Measurements from ENCODE around the gene RCN1. TPM values are rescaled to one million over a fixed set of nuclear protein-coding genes. Genes with fewer than 3 reads are reported as not detected.

Gene RCN1
- total RNA-seq, 1 donor from 2014 or later, result 48.6 TPM

- DNase-seq (ENCODE audit: extremely low spot score in 2 of 2), result no peak
- H3K27me3 ChIP-seq, result no peaks in the 10 kb centered on the region
- no peak overlapping the region for H3K4me3 ChIP-seq
- intact Hi-C loops (cut with DNase I), result no loop called here
- TF ChIP-seq POLR2A (IDR thresholded peaks at IDR 0.05) (no peak), POLR2AphosphoS5 (IDR thresholded peaks at IDR 0.05; ENCODE audit: insufficient read depth in 1 of 2, low read depth in 1 of 2) (no peak)
- TF ChIP-seq, protein P1, sequence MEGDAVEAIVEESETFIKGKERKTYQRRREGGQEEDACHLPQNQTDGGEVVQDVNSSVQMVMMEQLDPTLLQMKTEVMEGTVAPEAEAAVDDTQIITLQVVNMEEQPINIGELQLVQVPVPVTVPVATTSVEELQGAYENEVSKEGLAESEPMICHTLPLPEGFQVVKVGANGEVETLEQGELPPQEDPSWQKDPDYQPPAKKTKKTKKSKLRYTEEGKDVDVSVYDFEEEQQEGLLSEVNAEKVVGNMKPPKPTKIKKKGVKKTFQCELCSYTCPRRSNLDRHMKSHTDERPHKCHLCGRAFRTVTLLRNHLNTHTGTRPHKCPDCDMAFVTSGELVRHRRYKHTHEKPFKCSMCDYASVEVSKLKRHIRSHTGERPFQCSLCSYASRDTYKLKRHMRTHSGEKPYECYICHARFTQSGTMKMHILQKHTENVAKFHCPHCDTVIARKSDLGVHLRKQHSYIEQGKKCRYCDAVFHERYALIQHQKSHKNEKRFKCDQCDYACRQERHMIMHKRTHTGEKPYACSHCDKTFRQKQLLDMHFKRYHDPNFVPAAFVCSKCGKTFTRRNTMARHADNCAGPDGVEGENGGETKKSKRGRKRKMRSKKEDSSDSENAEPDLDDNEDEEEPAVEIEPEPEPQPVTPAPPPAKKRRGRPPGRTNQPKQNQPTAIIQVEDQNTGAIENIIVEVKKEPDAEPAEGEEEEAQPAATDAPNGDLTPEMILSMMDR (IDR thresholded peaks at IDR 0.05), result no peak
- no peak overlapping the region for H3K27ac ChIP-seq
- no peaks in the 10 kb centered on the region for H3K9me3 ChIP-seq
- H3K36me3 ChIP-seq, result no peaks in the 10 kb centered on the region
- no peaks in the 10 kb centered on the region for H3K4me1 ChIP-seq
These were observed 51.1 kb downstream of the RCN1 start for GRCh38 chr11:32141745-32142546.

DNA sequence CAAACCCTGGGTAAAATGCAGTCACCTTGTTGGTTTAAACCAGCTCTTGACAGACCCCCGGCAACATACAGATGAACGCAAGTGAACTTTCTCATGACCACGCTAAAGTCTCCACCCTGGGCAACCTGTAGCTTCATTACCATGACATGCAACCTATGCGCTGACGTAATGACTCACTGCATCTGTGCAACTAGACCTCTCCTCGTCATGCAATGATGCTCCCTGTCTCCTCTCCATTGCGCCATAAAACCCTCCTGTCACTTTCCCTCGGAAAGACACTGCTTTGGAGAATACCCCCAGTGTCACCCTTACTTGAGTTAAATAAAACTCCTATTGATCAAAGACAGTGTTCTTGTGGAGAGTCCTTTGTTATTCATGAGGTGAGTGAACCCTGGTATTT, 52.5 kb downstream of the RCN1 start:
- no peak for TF ChIP-seq POLR2A (IDR thresholded peaks at IDR 0.05)
- TF ChIP-seq, protein P1 (IDR thresholded peaks at IDR 0.05), result no peak
- TF ChIP-seq POLR2AphosphoS5 (IDR thresholded peaks at IDR 0.05; ENCODE audit: insufficient read depth in 1 of 2, low read depth in 1 of 2), result no peak
- intact Hi-C loops (cut with DNase I), result no loop called here
- no peak overlapping the region for H3K27ac ChIP-seq
- no peaks in the 10 kb centered on the region for H3K36me3 ChIP-seq
- no peaks in the 10 kb centered on the region for H3K27me3 ChIP-seq
- H3K4me1 ChIP-seq, result no peaks in the 10 kb centered on the region
- H3K4me3 ChIP-seq, result no peak overlapping the region
- no peaks in the 10 kb centered on the region for H3K9me3 ChIP-seq
- DNase-seq (ENCODE audit: extremely low spot score in 2 of 2), result no peak

- Histone ChIP-seq H3K9me3 (no peaks in the 10 kb centered on the region), H3K4me3 (no peak overlapping the region), H3K27me3 (no peaks in the 10 kb centered on the region), H3K4me1 (no peaks in the 10 kb centered on the region), H3K27ac (no peak overlapping the region), H3K36me3 (no peaks in the 10 kb centered on the region)
- intact Hi-C loops (cut with DNase I), result no loop called here
- no peak for TF ChIP-seq POLR2AphosphoS5 (IDR thresholded peaks at IDR 0.05; ENCODE audit: insufficient read depth in 1 of 2, low read depth in 1 of 2)
- TF ChIP-seq, protein P1 (IDR thresholded peaks at IDR 0.05), result no peak
- TF ChIP-seq POLR2A (IDR thresholded peaks at IDR 0.05), result no peak
- DNase-seq (ENCODE audit: extremely low spot score in 2 of 2), result no peak
These were observed 54.4 kb downstream of the RCN1 start for GRCh38 chr11:32145282-32145681.

DNA sequence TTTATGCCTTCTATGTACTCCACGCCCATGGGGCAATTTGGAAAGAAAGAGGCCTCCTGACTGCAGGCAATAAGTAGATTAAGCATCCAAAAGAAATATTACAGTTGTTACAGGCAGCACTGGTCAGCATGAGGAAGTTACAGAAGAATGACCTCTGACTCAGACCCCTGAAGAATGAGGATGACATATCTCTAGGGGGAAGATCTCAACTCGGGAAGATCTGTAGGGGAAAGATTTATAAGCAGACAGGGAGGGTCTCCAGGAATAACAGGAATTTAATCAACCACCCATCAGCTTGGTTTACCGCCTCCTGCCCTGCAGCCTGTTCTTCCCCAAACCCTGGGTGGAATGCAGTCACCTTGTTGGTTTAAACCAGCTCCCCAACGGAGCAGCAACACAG, 58.0 kb downstream of the RCN1 start:
- Histone ChIP-seq H3K27me3 (no peaks in the 10 kb centered on the region), H3K4me1 (no peaks in the 10 kb centered on the region), H3K36me3 (no peaks in the 10 kb centered on the region), H3K4me3 (no peak overlapping the region), H3K9me3 (no peaks in the 10 kb centered on the region), H3K27ac (no peak overlapping the region)
- TF ChIP-seq POLR2AphosphoS5 (IDR thresholded peaks at IDR 0.05; ENCODE audit: insufficient read depth in 1 of 2, low read depth in 1 of 2) (no peak), POLR2A (IDR thresholded peaks at IDR 0.05) (no peak)
- TF ChIP-seq, protein P1 (IDR thresholded peaks at IDR 0.05), result no peak
- intact Hi-C loops (cut with DNase I), result no loop called here
- no peak for DNase-seq (ENCODE audit: extremely low spot score in 2 of 2)

GRCh38 chr11:32149748-32150147, 58.9 kb downstream of the RCN1 start:
- Histone ChIP-seq H3K27ac (no peak overlapping the region), H3K36me3 (no peaks in the 10 kb centered on the region), H3K9me3 (no peaks in the 10 kb centered on the region), H3K27me3 (no peaks in the 10 kb centered on the region), H3K4me1 (no peaks in the 10 kb centered on the region), H3K4me3 (no peak overlapping the region)
- intact Hi-C loops (cut with DNase I), result no loop called here
- DNase-seq (ENCODE audit: extremely low spot score in 2 of 2), result no peak
- TF ChIP-seq, protein P1 (IDR thresholded peaks at IDR 0.05), result no peak
- TF ChIP-seq POLR2A (IDR thresholded peaks at IDR 0.05) (no peak), POLR2AphosphoS5 (IDR thresholded peaks at IDR 0.05; ENCODE audit: insufficient read depth in 1 of 2, low read depth in 1 of 2) (no peak)
